ENCODE data around the gene TPSD1. TPM values are rescaled to one million over a fixed set of nuclear protein-coding genes. Genes with fewer than 3 reads are reported as not detected.

Gene TPSD1
- total and polyA plus RNA-seq, 10 of the 15 experiments (the other 5 are each of a cell fraction or from before 2014, with no cell fraction given), result not detected

GRCh38 chr16:1281517-1281916, 25.6 kb downstream of the TPSD1 start:
- no peak overlapping the region for H3K9ac ChIP-seq (ENCODE audit: control insufficient read depth, insufficient read depth, low read length)
- no peaks in the 10 kb centered on the region; a peak in 1 of 4 replicates for H3K27me3 ChIP-seq (replicated peaks in 1 of 2; ENCODE audit: control insufficient read depth in 2 of 2, insufficient read depth in 2 of 2, low read length in 1 of 2)
- H4K20me1 ChIP-seq (ENCODE audit: control insufficient read depth, insufficient read depth), result no peaks in the 10 kb centered on the region
- ChIA-PET POLR2A (no interaction called here), SMC1A (ENCODE audit: uncharacterized antibody, unreplicated experiment) (no interaction called here), CTCF (no interaction called here), RAD21 (ENCODE audit: unreplicated experiment) (no interaction called here)
- FAIRE-seq (no peak), DNase-seq (ENCODE audit: low read depth, low spot score) (no peak), ATAC-seq (no peak)
- no peak for TF ChIP-seq NFYA (IDR thresholded peaks at IDR 0.05; ENCODE audit: borderline replicate concordance, low read depth, low read length)
- no peak for TF ChIP-seq HDAC6 (IDR thresholded peaks at IDR 0.05; ENCODE audit: unreplicated experiment)
- TF ChIP-seq RAD21 (IDR thresholded peaks at IDR 0.05; ENCODE audit: insufficient read depth, low read depth, low read length), result no peak
- TF ChIP-seq SMC3 (IDR thresholded peaks at IDR 0.05; ENCODE audit: borderline replicate concordance, low read length), result no peak
- TF ChIP-seq, protein P1, sequence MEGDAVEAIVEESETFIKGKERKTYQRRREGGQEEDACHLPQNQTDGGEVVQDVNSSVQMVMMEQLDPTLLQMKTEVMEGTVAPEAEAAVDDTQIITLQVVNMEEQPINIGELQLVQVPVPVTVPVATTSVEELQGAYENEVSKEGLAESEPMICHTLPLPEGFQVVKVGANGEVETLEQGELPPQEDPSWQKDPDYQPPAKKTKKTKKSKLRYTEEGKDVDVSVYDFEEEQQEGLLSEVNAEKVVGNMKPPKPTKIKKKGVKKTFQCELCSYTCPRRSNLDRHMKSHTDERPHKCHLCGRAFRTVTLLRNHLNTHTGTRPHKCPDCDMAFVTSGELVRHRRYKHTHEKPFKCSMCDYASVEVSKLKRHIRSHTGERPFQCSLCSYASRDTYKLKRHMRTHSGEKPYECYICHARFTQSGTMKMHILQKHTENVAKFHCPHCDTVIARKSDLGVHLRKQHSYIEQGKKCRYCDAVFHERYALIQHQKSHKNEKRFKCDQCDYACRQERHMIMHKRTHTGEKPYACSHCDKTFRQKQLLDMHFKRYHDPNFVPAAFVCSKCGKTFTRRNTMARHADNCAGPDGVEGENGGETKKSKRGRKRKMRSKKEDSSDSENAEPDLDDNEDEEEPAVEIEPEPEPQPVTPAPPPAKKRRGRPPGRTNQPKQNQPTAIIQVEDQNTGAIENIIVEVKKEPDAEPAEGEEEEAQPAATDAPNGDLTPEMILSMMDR (IDR thresholded peaks at IDR 0.05 in 2 of 3, conservative IDR thresholded peaks at IDR 0.05 in 1 of 3; ENCODE audit: control insufficient read depth in 2 of 3, extremely low read depth in 1 of 3, insufficient read depth in 1 of 3, low read depth in 3 of 3, low read length in 3 of 3), result no peak
- TF ChIP-seq CREM (IDR thresholded peaks at IDR 0.05; ENCODE audit: low read depth), result no peak
- no peak for TF ChIP-seq POLR2AphosphoS5 (IDR thresholded peaks at IDR 0.05; ENCODE audit: low read length)
- no peak for TF ChIP-seq E4F1 (IDR thresholded peaks at IDR 0.05; ENCODE audit: borderline replicate concordance, partially characterized antibody)
- no peak for TF ChIP-seq ELK1 (IDR thresholded peaks at IDR 0.05; ENCODE audit: low read depth, low read length)
- TF ChIP-seq REST (IDR thresholded peaks at IDR 0.05; ENCODE audit: low read depth, low read length), result no peak
- no peak for TF ChIP-seq FOS (IDR thresholded peaks at IDR 0.05; ENCODE audit: borderline replicate concordance, extremely low read depth, insufficient read length)
- TF ChIP-seq POLR2AphosphoS2 (IDR thresholded peaks at IDR 0.05; ENCODE audit: low read depth, low read length), result no peak
- BruUV-seq (replicated peaks), result no TSS peak
- intact Hi-C loops (cut with micrococcal nuclease; ENCODE audit: unreplicated experiment) (no loop called here), in situ Hi-C loops (cut with MboI) (no loop called here)
- H3K9me3 ChIP-seq (replicated peaks; ENCODE audit: control insufficient read depth, insufficient read depth, low read length), result no peaks in the 10 kb centered on the region
- no peaks in the 10 kb centered on the region for H3K4me1 ChIP-seq (ENCODE audit: control insufficient read depth, insufficient read depth, low read length)
- no peak overlapping the region for H3K27ac ChIP-seq (ENCODE audit: control insufficient read depth, insufficient read depth)
- H3K4me2 ChIP-seq (ENCODE audit: control insufficient read depth, insufficient read depth), result no peak overlapping the region
- H3K4me3 ChIP-seq, result no peak overlapping the region
- no peaks in the 10 kb centered on the region for H3K36me3 ChIP-seq (ENCODE audit: control insufficient read depth in 2 of 2, insufficient read depth in 2 of 2, low read length in 1 of 2)
- H2AFZ ChIP-seq (ENCODE audit: control insufficient read depth, low read depth, low read length), result no peak overlapping the region
- WGBS (ENCODE audit: insufficient coverage, insufficient replicate concordance, low lambda C conversion rate, missing lambda C conversion rate), result 48% methylated on average over 16 of the region's 16 CpGs
- H3K79me2 ChIP-seq (ENCODE audit: control insufficient read depth, insufficient read depth, low read length), result no peaks in the 10 kb centered on the region
